ENCODE results near the gene DHRS7C. TPM values are rescaled to one million over a fixed set of nuclear protein-coding genes. Genes with fewer than 3 reads are reported as not detected.
"Not testable (repeated sequence)": the region's sequence is repeated elsewhere in the genome, so short reads cannot be mapped to it uniquely, and the experiment has no call there.

The DHRS7C gene
- polyA plus RNA-seq, 1 experiment: not detected

DNA sequence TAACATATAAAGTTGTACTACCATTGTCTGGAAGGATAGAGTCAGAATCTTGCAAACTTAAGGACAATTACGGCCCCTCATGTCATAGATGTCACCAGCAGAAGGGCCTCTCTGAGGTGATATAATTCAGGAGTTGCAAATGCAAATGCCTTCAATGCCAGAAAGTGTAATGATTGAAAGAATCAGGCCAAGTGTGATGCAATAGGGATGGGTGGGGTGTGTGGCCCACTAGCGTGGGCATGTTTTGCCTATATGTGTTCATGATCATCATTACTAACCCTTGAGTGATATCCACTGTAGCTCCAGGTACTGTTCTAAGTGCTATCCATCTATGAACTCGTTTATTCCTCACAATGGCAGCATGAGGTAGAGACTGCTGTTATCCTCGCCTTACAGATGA, 1.1 kb downstream of the DHRS7C start:
- POLR2A ChIA-PET: no interaction called here
- Histone ChIP-seq H3K27me3 (ENCODE audit: control insufficient read depth, insufficient read depth, low read length) (no peaks in the 10 kb centered on the region), H3K4me3 (ENCODE audit: low read depth, low read length) (no peak overlapping the region), H3K27ac (ENCODE audit: low read depth, low read length) (no peak overlapping the region), H3K9me3 (ENCODE audit: control insufficient read depth, insufficient read depth, low read length) (peaks cover 50% of the 10 kb centered on the region)
- TF ChIP-seq, protein P1, sequence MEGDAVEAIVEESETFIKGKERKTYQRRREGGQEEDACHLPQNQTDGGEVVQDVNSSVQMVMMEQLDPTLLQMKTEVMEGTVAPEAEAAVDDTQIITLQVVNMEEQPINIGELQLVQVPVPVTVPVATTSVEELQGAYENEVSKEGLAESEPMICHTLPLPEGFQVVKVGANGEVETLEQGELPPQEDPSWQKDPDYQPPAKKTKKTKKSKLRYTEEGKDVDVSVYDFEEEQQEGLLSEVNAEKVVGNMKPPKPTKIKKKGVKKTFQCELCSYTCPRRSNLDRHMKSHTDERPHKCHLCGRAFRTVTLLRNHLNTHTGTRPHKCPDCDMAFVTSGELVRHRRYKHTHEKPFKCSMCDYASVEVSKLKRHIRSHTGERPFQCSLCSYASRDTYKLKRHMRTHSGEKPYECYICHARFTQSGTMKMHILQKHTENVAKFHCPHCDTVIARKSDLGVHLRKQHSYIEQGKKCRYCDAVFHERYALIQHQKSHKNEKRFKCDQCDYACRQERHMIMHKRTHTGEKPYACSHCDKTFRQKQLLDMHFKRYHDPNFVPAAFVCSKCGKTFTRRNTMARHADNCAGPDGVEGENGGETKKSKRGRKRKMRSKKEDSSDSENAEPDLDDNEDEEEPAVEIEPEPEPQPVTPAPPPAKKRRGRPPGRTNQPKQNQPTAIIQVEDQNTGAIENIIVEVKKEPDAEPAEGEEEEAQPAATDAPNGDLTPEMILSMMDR (IDR thresholded peaks at IDR 0.05; ENCODE audit: low read depth, low read length): no peak
- CTCF ChIA-PET: no interaction called here
- DNase-seq (ENCODE audit: low read depth, low spot score): no peak

DNA sequence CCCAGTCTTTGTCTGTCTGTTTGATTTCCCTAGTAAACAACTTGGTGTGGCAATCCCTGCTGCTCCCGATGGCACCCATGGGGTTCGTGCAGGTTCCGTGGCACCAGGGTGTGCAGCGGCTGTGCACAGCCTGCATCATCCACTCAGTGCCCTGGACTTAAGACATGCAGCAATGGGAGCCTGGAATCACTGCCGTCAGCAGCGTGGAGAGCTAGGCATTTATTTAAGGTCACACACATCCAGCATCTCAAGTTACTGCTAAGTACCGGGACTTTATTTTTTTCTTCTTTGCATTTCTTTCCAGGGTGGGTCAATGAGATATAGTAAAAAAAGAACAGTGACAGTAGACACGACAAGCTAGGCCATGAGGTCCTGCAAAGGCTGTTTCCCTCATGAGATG, 2.8 kb downstream of the DHRS7C start:
- H3K4me3 ChIP-seq (ENCODE audit: low read depth, low read length): no peak overlapping the region
- DNase-seq (ENCODE audit: low read depth, low spot score): no peak
- H3K27me3 ChIP-seq (ENCODE audit: control insufficient read depth, insufficient read depth, low read length): no peaks in the 10 kb centered on the region
- ChIA-PET CTCF (no interaction called here), POLR2A (no interaction called here)
- TF ChIP-seq, protein P1 (IDR thresholded peaks at IDR 0.05; ENCODE audit: low read depth, low read length): no peak
- peaks cover 40% of the 10 kb centered on the region for H3K9me3 ChIP-seq (ENCODE audit: control insufficient read depth, insufficient read depth, low read length)
- H3K27ac ChIP-seq (ENCODE audit: low read depth, low read length): no peak overlapping the region

DNA sequence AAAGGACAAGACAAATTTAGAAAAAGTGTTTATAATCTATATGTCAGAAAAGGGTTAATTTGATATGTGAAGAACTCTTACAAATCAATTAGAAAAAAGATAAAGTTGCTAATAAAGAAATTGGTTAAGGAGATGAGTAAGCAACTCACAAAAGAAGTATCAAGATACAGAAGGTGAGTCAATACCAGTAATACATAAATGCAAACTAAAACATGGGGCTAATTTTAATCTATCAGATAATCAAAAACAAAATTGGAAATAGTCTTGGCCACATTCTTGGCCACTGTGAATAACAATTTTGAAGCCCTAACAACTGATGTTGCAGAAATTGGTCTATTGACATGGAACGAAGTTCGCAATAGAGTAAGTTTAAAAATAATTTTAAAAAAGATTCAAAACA, 6.8 kb downstream of the DHRS7C start:
- TF ChIP-seq, protein P1 (IDR thresholded peaks at IDR 0.05; ENCODE audit: low read depth, low read length): no peak

DNA sequence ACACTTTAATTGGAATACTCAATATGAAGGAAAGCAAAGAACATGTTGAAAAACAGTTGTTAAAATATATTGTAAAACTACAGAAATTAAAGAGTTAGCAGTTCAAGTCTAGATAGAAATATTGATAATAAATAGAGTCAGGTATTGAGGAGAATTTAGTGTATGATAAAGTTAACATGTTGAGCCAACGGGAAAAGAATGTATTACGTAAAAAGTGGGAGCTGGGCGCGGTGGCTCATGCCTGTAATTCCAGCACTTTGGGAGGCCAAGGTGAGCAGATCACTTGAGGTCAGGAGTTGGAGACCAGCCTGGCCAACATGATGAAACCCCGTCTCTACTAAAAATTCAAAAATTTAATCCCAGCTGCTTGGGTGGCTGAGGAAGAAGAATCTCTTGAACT, 7.9 kb downstream of the DHRS7C start:
- DNase-seq (ENCODE audit: low read depth, low spot score); CTCF ChIA-PET; H3K27me3 ChIP-seq (ENCODE audit: control insufficient read depth, insufficient read depth, low read length); H3K4me3 ChIP-seq (ENCODE audit: low read depth, low read length); POLR2A ChIA-PET; H3K27ac ChIP-seq (ENCODE audit: low read depth, low read length): not testable (repeated sequence)
- peaks cover 37% of the 10 kb centered on the region for H3K9me3 ChIP-seq (ENCODE audit: control insufficient read depth, insufficient read depth, low read length)

More for the DNA sequence above, 6.8 kb downstream of the DHRS7C start:
- ChIA-PET CTCF (no interaction called here), POLR2A (no interaction called here)
- Histone ChIP-seq H3K27ac (ENCODE audit: low read depth, low read length) (no peak overlapping the region), H3K9me3 (ENCODE audit: control insufficient read depth, insufficient read depth, low read length) (peaks cover 41% of the 10 kb centered on the region), H3K4me3 (ENCODE audit: low read depth, low read length) (no peak overlapping the region), H3K27me3 (ENCODE audit: control insufficient read depth, insufficient read depth, low read length) (no peaks in the 10 kb centered on the region)
- DNase-seq (ENCODE audit: low read depth, low spot score): no peak

DNA sequence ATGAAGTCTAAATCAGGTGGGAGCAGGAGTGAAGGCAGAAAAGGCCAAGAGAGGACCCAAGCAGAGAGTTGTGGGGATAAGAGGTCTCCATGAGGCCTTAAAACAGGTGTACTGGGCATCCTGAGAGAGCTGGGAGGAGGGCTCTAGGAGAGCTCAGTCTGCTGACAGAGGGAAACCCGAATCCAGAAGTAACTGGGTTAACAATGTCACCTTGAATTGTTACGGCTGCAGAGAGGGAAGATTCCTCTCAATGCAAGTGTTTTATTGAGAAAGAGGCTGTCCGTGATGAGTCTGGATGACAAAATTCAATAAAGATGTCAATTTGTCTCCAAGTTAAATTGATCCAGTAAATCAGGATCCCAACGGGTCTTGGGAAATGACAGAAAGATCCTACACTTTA, 8.3 kb downstream of the DHRS7C start:
- H3K27me3 ChIP-seq (ENCODE audit: control insufficient read depth, insufficient read depth, low read length): no peaks in the 10 kb centered on the region
- DNase-seq (ENCODE audit: low read depth, low spot score): no peak
- POLR2A ChIA-PET: no interaction called here
- no peak overlapping the region for H3K27ac ChIP-seq (ENCODE audit: low read depth, low read length)
- H3K4me3 ChIP-seq (ENCODE audit: low read depth, low read length): no peak overlapping the region
- CTCF ChIA-PET: no interaction called here
- H3K9me3 ChIP-seq (ENCODE audit: control insufficient read depth, insufficient read depth, low read length): peaks cover 33% of the 10 kb centered on the region
- TF ChIP-seq, protein P1 (IDR thresholded peaks at IDR 0.05; ENCODE audit: low read depth, low read length): no peak

DNA sequence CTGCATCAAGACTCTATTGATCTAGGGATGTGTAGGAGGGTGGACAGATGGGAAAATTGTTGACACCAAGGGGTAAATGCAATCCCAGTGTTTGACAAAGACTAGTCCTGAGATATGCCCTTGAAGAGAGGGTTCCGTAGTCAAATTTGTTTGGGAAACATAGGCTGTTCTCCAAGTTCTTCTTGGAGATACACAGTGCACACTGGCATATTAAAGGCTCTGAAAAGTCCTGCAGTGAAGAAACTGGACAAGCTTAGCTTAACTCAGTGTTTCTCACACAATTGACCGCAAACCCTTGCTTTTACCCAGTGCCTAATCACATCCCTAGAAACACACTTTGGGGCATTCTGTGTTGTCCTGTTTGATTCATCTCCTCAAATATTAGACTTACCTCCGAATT, 10.8 kb downstream of the DHRS7C start:
- ChIA-PET CTCF (no interaction called here), POLR2A (no interaction called here)
- TF ChIP-seq, protein P1 (IDR thresholded peaks at IDR 0.05; ENCODE audit: low read depth, low read length): no peak

More for the DNA sequence above, 10.8 kb downstream of the DHRS7C start:
- DNase-seq (ENCODE audit: low read depth, low spot score): no peak
- Histone ChIP-seq H3K4me3 (ENCODE audit: low read depth, low read length) (no peak overlapping the region), H3K27ac (ENCODE audit: low read depth, low read length) (no peak overlapping the region), H3K9me3 (ENCODE audit: control insufficient read depth, insufficient read depth, low read length) (peaks cover 35% of the 10 kb centered on the region), H3K27me3 (ENCODE audit: control insufficient read depth, insufficient read depth, low read length) (no peaks in the 10 kb centered on the region)

All from AG04450 (cell line).